ENCODE measurements around the gene TSC22D1.

- no peak for TF ChIP-seq CTCF (IDR thresholded peaks at IDR 0.05; ENCODE audit: insufficient read depth, low read length, poor library complexity, severe bottlenecking)
- TF ChIP-seq EZH2phosphoT487 (conservative IDR thresholded peaks at IDR 0.05; ENCODE audit: low read length), result no peak
Measured at GRCh38 chr13:44575741-44576350, at the start of gene TSC22D1.

Measured in SU-DHL-6 (cell line).